Choroid plexus epithelial cell (primary cell): ENCODE data around the gene TOR1B.
A peak's percentile ranks its signal among the peaks of the same experiment; 100 is the strongest.
"Not testable (repeated sequence)": the region's sequence is repeated elsewhere in the genome, so short reads cannot be mapped to it uniquely, and the experiment has no call there.

Experiments used
- DNase-seq: peaks from one replicate; pipeline ENCODE4 v3.0.0-alpha.2; 2010; ENCODE audit warnings: low read depth
- H3K4me3 ChIP-seq: 2 replicates; pipeline ENCODE4 v1.5.1; 2011; ENCODE audit warnings: low read depth, mild to moderate bottlenecking, control low read depth, low read length, moderate library complexity
- TF ChIP-seq, protein P1 (sequence below): conservative IDR thresholded peaks from 2 replicates; pipeline ENCODE4 v1.5.1; 2011; ENCODE audit warnings: low read depth, mild to moderate bottlenecking, control low read depth, inconsistent platforms, low read length, moderate library complexity

The TOR1B gene

DNA sequence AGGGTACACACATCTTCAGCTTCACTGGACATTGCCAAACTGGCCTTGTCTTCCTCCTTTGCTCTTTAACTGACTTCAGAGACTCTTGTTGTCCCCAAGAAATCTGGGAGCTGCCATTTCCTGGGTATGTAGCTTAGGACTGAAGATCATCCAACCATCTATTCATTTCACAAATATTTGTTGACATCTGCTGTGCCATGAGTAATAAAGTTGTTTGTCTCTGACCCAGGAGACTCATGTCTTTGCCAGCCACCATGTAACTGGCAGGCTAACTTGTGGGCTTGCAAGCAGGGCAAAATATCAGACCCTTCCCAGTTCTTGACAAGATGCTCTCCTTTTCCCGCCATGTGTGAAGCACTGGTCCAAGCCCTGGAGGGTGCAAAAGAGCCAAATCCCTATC lies 17.1 kb upstream of the TOR1B start:
- TF ChIP-seq, protein P1, sequence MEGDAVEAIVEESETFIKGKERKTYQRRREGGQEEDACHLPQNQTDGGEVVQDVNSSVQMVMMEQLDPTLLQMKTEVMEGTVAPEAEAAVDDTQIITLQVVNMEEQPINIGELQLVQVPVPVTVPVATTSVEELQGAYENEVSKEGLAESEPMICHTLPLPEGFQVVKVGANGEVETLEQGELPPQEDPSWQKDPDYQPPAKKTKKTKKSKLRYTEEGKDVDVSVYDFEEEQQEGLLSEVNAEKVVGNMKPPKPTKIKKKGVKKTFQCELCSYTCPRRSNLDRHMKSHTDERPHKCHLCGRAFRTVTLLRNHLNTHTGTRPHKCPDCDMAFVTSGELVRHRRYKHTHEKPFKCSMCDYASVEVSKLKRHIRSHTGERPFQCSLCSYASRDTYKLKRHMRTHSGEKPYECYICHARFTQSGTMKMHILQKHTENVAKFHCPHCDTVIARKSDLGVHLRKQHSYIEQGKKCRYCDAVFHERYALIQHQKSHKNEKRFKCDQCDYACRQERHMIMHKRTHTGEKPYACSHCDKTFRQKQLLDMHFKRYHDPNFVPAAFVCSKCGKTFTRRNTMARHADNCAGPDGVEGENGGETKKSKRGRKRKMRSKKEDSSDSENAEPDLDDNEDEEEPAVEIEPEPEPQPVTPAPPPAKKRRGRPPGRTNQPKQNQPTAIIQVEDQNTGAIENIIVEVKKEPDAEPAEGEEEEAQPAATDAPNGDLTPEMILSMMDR = no peak
- H3K4me3 ChIP-seq = no peak overlapping the region
- DNase-seq = no peak

DNA sequence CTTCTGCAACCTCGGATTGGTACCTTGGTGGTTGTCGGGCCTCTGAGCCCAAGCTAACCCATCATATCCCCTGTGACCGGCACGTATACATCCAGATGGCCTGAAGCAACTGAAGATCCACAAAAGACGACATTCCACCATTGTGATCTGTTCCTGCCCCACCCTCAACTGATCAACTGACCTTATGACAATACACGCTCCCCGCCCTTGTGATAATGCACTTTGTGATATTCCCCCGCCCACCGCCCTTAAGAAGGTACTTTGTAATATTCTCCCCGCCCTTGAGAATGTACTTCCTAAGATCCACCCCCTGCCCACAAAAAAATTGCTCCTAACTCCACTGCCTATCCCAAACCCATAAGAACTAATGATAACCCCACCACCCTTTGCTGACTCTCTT lies 16.5 kb upstream of the TOR1B start:
- H3K4me3 ChIP-seq = no peak overlapping the region
- TF ChIP-seq, protein P1 = no peak
- no peak for DNase-seq

DNA sequence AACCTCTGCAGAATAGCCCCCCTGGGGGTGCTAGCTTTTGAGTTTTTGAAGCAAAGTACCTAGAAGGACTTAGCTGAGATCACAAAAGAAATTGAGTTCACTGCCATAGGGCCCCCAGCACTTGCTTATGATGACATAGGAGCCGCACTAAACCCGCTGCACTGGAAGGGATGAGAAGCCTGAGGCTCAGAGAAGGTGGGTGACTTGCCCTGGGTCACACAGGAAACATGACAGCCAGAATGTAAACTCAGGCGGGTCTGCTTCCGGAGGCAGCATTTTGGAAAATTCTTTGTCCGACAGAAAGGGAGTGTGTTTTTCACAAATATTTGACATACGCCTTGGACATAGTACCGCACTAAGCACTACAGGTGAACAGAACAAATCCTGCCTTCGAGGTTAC lies 8.4 kb upstream of the TOR1B start:
- TF ChIP-seq, protein P1 = no peak
- no peak for DNase-seq

DNA sequence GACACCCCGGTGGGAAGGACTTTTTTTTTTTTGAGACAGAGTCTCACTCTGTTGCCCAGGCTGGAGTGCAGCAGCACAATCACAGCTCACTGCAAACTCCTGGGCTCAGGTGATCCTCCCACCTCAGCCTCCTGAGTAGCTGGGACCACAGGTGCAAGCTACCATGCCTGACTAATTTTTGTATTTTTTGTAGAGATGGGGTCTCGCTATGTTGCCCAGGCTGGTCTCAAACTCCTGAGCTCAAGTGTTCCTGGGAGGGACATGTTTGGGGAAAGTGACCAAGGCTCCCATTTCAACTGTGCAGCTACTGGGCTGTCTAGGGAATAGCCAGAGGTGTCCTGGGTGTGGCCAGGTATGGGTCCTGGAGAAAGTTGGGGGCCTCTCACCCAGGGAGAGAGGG lies 7.0 kb upstream of the TOR1B start:
- DNase-seq = not testable (repeated sequence)

More for the DNA sequence above, 8.4 kb upstream of the TOR1B start:
- H3K4me3 ChIP-seq = no peak overlapping the region

DNA sequence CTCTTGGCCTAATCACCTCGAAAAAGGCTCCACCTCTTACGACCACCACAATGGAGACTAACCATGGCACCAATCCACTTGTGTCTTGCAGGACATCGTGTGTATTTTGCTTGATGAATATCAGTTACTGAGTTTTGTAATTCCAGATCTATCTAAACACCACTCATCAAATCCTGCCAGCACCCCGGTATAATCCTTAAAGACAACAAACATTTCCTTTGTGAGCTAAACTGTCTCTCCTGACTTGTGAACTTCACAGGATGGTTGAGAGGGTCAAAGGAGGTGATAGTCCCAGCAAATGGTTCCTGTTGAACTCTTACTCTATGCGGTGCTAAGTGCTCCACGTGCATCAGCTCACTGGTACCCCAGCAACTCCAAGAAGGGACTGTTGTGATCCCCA lies 4.0 kb upstream of the TOR1B start:
- H3K4me3 ChIP-seq = no peak overlapping the region
- TF ChIP-seq, protein P1 = no peak
- DNase-seq = no peak

More for the DNA sequence above, 7.0 kb upstream of the TOR1B start:
- not testable (repeated sequence) for H3K4me3 ChIP-seq

DNA sequence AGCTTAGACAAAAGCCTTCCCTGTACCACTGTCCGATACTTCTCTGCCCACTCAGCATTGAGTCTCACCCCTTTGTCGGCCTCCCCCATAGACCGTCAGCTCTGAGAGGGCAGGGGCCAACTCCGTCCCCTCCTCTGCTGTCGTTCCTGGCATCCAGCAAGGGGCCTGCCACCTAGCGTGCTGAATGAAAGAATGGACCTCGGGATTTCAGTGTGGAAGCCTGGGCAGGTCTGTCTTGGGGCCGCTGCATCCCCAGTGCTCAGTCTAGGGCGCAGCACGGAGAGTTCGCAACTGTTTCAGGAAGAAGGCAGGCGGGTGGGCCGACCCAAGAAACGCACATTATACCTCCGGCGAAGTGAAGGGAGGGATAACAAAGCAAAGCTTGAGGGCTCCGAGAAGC lies 1.5 kb upstream of the TOR1B start:
- no peak overlapping the region for H3K4me3 ChIP-seq
- TF ChIP-seq, protein P1 = no peak
- DNase-seq = no peak

DNA sequence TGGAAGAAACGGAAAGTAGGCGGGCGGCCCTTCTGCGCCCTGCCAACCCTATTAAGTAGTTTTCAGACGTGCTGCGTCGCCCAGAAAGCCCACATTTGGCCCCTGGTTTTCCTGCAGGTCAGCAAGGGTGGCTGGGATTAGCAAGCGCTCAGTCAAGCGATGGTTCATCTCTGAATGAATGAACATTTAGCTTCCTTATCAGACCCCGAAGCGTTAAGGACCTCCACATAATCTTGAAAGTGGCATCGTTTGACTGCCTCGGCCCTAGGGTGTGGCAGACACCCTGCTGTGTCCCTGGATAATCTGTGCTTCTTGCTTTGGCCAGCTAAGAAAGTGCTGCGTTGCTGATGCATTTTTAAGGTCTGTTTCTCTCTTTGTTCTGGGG lies 684 bp downstream of the TOR1B start:
- peak overlapping the region; percentile 74 for H3K4me3 ChIP-seq
- peak; percentile 23 for DNase-seq
- TF ChIP-seq, protein P1 = no peak

DNA sequence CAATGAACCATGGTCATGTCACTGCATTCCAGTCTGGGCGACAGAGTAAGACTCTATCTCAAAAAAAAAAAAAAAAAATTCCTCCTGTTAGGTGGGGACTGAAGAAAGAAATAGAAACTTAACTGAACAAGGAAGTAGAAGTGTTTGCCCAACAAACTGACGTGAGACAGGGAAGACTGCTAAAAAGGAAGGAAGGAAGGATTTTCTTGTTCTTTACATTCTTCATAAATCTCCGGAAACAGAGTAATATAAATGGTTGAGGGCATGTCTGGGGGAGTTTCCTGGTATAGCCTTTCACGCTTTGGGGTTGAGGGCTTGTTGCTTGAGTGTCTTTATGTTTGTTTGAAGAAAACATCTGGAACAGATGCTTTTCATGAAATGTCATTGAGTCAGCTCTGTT lies 3.1 kb downstream of the TOR1B start:
- H3K4me3 ChIP-seq = no peak overlapping the region
- TF ChIP-seq, protein P1 = no peak
- DNase-seq = no peak
